ENCODE results near the gene TRPM4. TPM values are rescaled to one million over a fixed set of nuclear protein-coding genes. Genes with fewer than 3 reads are reported as not detected.

The TRPM4 gene
- total and polyA plus RNA-seq, 2 of the 8 experiments (the other 6 are each of a cell fraction or from before 2014, with no cell fraction given): 11.3 to 13.3 TPM

GRCh38 chr19:49119411-49120324 is 37.9 kb upstream of the TRPM4 start, which contains the start of gene PPFIA3 (continued):
- no peak for TF ChIP-seq SP4 (IDR thresholded peaks at IDR 0.05; ENCODE audit: low read length)
- peak; percentile 7 for TF ChIP-seq KDM4A (IDR thresholded peaks at IDR 0.05; ENCODE audit: low read depth, low read length, severe bottlenecking)
- TF ChIP-seq JUN (IDR thresholded peaks at IDR 0.05; ENCODE audit: low read depth, low read length): no peak
- no peak for TF ChIP-seq CHD7 (IDR thresholded peaks at IDR 0.05; ENCODE audit: insufficient replicate concordance, low read length)
- TF ChIP-seq SRF (IDR thresholded peaks at IDR 0.05; ENCODE audit: low read depth, low read length): no peak
- TF ChIP-seq ZNF274 (IDR thresholded peaks at IDR 0.05; ENCODE audit: borderline replicate concordance, extremely low read depth, low read length): no peak
- TF ChIP-seq BACH1 (IDR thresholded peaks at IDR 0.05; ENCODE audit: low read length): no peak
